Spleen (tissue), 7 donors: ENCODE measurements around the gene BCOR.

ENCODE experiments used
- POLR2AphosphoS5 ChIP-seq, 3 donors: sonication (generic); formaldehyde crosslinking; IDR thresholded peaks; one replicate each; pipeline ENCODE4 v1.5.1; 2017; ENCODE audit warnings: antibody characterized with exemption in 3 of 3
- TF ChIP-seq, protein P1 (sequence below), 11 experiments: fragments of 200-600 bp in 7 of 11; fragments of 450-650 bp in 4 of 11; sonication (generic) in 4 of 11; IDR thresholded peaks in 8 of 11; conservative IDR thresholded peaks in 3 of 11; 1 replicate in 7 of 11; 2 replicates in 4 of 11; pipeline versions ENCODE4 v1.4.0 to v1.8.0; 2016 to 2021; ENCODE audit warnings: antibody characterized with exemption in 11 of 11, inconsistent platforms in 4 of 11, mild to moderate bottlenecking in 1 of 11
- donor health status: DM: no; HTN: no; CAD: no; lungs with moderate emphysema.
- donor health status: DM: no; HTN: no; CAD: no.
- donor health status: DM: no; HTN: no; CAD: no.

GRCh38 chrX:40083979-40084359, 13.8 kb downstream of the BCOR start:
- TF ChIP-seq, protein P1, sequence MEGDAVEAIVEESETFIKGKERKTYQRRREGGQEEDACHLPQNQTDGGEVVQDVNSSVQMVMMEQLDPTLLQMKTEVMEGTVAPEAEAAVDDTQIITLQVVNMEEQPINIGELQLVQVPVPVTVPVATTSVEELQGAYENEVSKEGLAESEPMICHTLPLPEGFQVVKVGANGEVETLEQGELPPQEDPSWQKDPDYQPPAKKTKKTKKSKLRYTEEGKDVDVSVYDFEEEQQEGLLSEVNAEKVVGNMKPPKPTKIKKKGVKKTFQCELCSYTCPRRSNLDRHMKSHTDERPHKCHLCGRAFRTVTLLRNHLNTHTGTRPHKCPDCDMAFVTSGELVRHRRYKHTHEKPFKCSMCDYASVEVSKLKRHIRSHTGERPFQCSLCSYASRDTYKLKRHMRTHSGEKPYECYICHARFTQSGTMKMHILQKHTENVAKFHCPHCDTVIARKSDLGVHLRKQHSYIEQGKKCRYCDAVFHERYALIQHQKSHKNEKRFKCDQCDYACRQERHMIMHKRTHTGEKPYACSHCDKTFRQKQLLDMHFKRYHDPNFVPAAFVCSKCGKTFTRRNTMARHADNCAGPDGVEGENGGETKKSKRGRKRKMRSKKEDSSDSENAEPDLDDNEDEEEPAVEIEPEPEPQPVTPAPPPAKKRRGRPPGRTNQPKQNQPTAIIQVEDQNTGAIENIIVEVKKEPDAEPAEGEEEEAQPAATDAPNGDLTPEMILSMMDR (IDR thresholded peaks at IDR 0.05 in 8 of 11, conservative IDR thresholded peaks at IDR 0.05 in 3 of 11): no peak
- no peak for TF ChIP-seq POLR2AphosphoS5 (IDR thresholded peaks at IDR 0.05)
